Activated T-cell treated with anti-CD3 and anti-CD28 coated beads for 4 hours (primary cell): ENCODE results near the gene AUTS2.

Experiments
- DNase-seq: peaks from one replicate; pipeline ENCODE4 v3.0.0-alpha.2; 2020

Gene AUTS2

GRCh38 chr7:70457883-70458680 is 859.8 kb downstream of the AUTS2 start:
- no peak for DNase-seq

GRCh38 chr7:70458745-70459144 is 860.5 kb downstream of the AUTS2 start:
- no peak for DNase-seq

GRCh38 chr7:70459546-70459945 is 861.3 kb downstream of the AUTS2 start:
- no peak for DNase-seq

GRCh38 chr7:70460071-70460470 is 861.8 kb downstream of the AUTS2 start:
- no peak for DNase-seq

- DNase-seq = no peak
Measured at GRCh38 chr7:70460562-70460961, 862.3 kb downstream of the AUTS2 start.

- no peak for DNase-seq
Measured at GRCh38 chr7:70463352-70463938, 865.2 kb downstream of the AUTS2 start.

- no peak for DNase-seq
Measured at GRCh38 chr7:70466725-70467364, 868.6 kb downstream of the AUTS2 start.

GRCh38 chr7:70470746-70471145 is 872.5 kb downstream of the AUTS2 start:
- DNase-seq = no peak

GRCh38 chr7:70472601-70473237 is 874.4 kb downstream of the AUTS2 start:
- DNase-seq = no peak

- no peak for DNase-seq
Measured at GRCh38 chr7:70474639-70475234, 876.5 kb downstream of the AUTS2 start.

GRCh38 chr7:70477036-70478010 is 879.0 kb downstream of the AUTS2 start:
- DNase-seq = no peak

- no peak for DNase-seq
Measured at GRCh38 chr7:70479153-70480021, 881.1 kb downstream of the AUTS2 start.

GRCh38 chr7:70480927-70481569 is 882.8 kb downstream of the AUTS2 start:
- no peak for DNase-seq

GRCh38 chr7:70481570-70482123 is 883.4 kb downstream of the AUTS2 start:
- DNase-seq = no peak

- DNase-seq = no peak
Measured at GRCh38 chr7:70484255-70484654, 886.0 kb downstream of the AUTS2 start.

- DNase-seq = no peak
Measured at GRCh38 chr7:70486977-70487376, 888.7 kb downstream of the AUTS2 start.

- no peak for DNase-seq
Measured at GRCh38 chr7:70487428-70487827, 889.2 kb downstream of the AUTS2 start.

- no peak for DNase-seq
Measured at GRCh38 chr7:70487886-70488285, 889.6 kb downstream of the AUTS2 start.

- no peak for DNase-seq
Measured at GRCh38 chr7:70489813-70490212, 891.5 kb downstream of the AUTS2 start.

GRCh38 chr7:70492625-70493024 is 894.4 kb downstream of the AUTS2 start:
- no peak for DNase-seq
